HG03064 (cell line): Measurements from ENCODE around the gene SNAI3.

Experiments used
- ATAC-seq: cut with Tn5 transposase; IDR thresholded peaks from one replicate; pipeline ENCODE4 v1.9.1; 2021; ENCODE audit warnings: low read depth; ENCODE audit not compliant: unreplicated experiment

Gene SNAI3

GRCh38 chr16:88636488-88637265 is 49.6 kb downstream of the SNAI3 start:
- no peak for ATAC-seq

GRCh38 chr16:88635671-88636319 is 50.5 kb downstream of the SNAI3 start:
- ATAC-seq, result no peak

- ATAC-seq, result no peak
These were observed 51.2 kb downstream of the SNAI3 start for GRCh38 chr16:88634994-88635670.

GRCh38 chr16:88634141-88634993 is 51.9 kb downstream of the SNAI3 start:
- peak; percentile 46 for ATAC-seq

- ATAC-seq, result peak; percentile 27
These were observed 52.6 kb downstream of the SNAI3 start for GRCh38 chr16:88633684-88634140.

GRCh38 chr16:88632587-88632930 is 53.7 kb downstream of the SNAI3 start:
- ATAC-seq, result no peak

GRCh38 chr16:88631920-88632586 is 54.3 kb downstream of the SNAI3 start:
- no peak for ATAC-seq

- ATAC-seq, result no peak
These were observed 54.9 kb downstream of the SNAI3 start for GRCh38 chr16:88631384-88631783.

GRCh38 chr16:88630941-88631340 is 55.4 kb downstream of the SNAI3 start:
- ATAC-seq, result no peak

GRCh38 chr16:88630433-88630832 is 55.9 kb downstream of the SNAI3 start:
- ATAC-seq, result no peak

- ATAC-seq, result no peak
These were observed 56.5 kb downstream of the SNAI3 start for GRCh38 chr16:88629835-88630234.

- ATAC-seq, result no peak
These were observed 57.8 kb downstream of the SNAI3 start for GRCh38 chr16:88628512-88628974.
